Activated naive CD4-positive, alpha-beta T cell treated with anti-CD3 and anti-CD28 coated beads, Interleukin-2, amount 10 ng/mL, durations not matched to agents 7 days and 5 days (primary cell): Measurements from ENCODE around the gene ANKRD36.
"Not testable (repeated sequence)": the region's sequence is repeated elsewhere in the genome, so short reads cannot be mapped to it uniquely, and the experiment has no call there.

Experiments used
- CTCF ChIA-PET: fragments of 350-600 bp; sonication (Branson Sonifier 250); formaldehyde crosslinking; loops from one replicate; lab custom pipeline; 2021; ENCODE audit warnings: antibody characterized with exemption; lab: Charles Lee
- DNase-seq: peaks from one replicate; pipeline ENCODE4 v3.0.0-alpha.2; 2020
- H3K27ac Mint-ChIP-seq: one replicate; pipeline ENCODE4 v1.8.0; 2021; ENCODE audit warnings: mild to moderate bottlenecking, moderate library complexity, mixed read lengths
- H3K27me3 Mint-ChIP-seq: one replicate; pipeline ENCODE4 v1.8.0; 2021; ENCODE audit warnings: mild to moderate bottlenecking, mixed read lengths
- H3K36me3 Mint-ChIP-seq: one replicate; pipeline ENCODE4 v1.8.0; 2021; ENCODE audit warnings: mixed read lengths
- H3K4me1 Mint-ChIP-seq: one replicate; pipeline ENCODE4 v1.8.0; 2021; ENCODE audit warnings: mixed read lengths
- H3K4me3 Mint-ChIP-seq: one replicate; pipeline ENCODE4 v1.8.0; 2021; ENCODE audit warnings: mild to moderate bottlenecking, moderate library complexity, mixed read lengths
- H3K9me3 Mint-ChIP-seq: one replicate; pipeline ENCODE4 v1.8.0; 2021; ENCODE audit warnings: mixed read lengths

ANKRD36 gene

GRCh38 chr2:97094772-97095611 lies 18.0 kb upstream of the ANKRD36 start, which contains the start of gene FAHD2B:
Gene FAHD2B (minus strand): TSS chr2:97094882. CDS start chr2:97091706, 3,176 bp downstream.
- peaks cover 20% of the 10 kb centered on the region for H3K4me1 Mint-ChIP-seq
- H3K9me3 Mint-ChIP-seq, H3K27ac Mint-ChIP-seq, H3K36me3 Mint-ChIP-seq, CTCF ChIA-PET: not testable (repeated sequence)
- peaks cover 22% of the 10 kb centered on the region for H3K27me3 Mint-ChIP-seq
- H3K4me3 Mint-ChIP-seq, result peak within 1 kb of the TSS; percentile 67
- DNase-seq, result peak; percentile 94

DNA sequence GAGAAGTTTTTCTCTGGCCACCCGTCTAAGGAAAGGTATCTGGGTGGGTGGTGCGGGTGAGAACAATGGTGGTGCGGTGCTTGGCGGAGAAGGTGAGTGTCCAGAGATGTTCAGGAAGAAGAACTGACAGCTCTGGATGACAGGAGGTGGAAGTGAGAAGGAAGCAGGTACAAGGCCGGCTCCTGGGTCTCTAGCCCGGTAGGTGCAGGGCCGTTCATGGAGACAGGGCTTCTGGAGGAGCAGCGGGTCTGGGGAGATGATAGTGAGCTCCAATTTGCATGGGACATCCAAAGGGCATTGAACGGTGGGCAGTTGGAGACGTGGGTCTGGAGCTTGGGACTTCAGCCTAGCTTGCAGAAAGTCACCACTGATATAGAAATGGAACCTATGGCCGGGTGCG lies 17.3 kb upstream of the ANKRD36 start:
- H3K36me3 Mint-ChIP-seq, result no peaks in the 10 kb centered on the region
- CTCF ChIA-PET, result no interaction called here
- no peaks in the 10 kb centered on the region for H3K9me3 Mint-ChIP-seq
- H3K4me3 Mint-ChIP-seq, result peak overlapping the region; percentile 67
- peaks cover 20% of the 10 kb centered on the region for H3K4me1 Mint-ChIP-seq
- no peak overlapping the region for H3K27ac Mint-ChIP-seq
- H3K27me3 Mint-ChIP-seq, result peaks cover 26% of the 10 kb centered on the region
- DNase-seq, result no peak

DNA sequence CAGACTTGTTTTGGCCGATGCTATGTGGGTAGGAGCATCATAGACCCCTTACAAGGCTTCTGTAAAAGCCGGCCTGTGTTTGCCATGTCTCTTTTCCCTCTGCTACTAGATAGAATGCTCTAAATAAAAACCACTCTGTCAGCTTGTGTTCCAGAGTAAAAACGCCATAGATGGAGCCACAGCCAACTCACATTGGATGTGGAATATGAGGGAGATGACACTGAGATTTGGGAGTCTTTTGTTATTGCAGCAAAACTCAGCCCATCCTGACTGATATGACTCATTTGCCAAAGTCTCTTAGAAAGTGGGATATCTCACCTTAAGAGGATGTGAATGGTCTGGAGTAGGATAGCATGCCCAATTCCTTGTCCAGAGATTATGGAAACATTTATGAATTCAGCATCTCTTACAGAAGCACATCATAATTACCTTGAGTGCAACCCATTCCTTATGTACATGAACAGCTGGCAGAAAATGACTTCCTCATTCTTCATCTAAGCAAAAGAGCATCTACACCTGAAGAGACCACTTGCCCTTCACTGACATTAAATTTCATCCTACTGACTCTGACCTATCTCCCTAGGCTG lies 14.1 kb upstream of the ANKRD36 start:
- CTCF ChIA-PET, H3K4me3 Mint-ChIP-seq, H3K9me3 Mint-ChIP-seq, H3K27ac Mint-ChIP-seq, DNase-seq, H3K36me3 Mint-ChIP-seq: not testable (repeated sequence)
- Mint-ChIP-seq H3K4me1 (peaks cover 12% of the 10 kb centered on the region), H3K27me3 (peaks cover 42% of the 10 kb centered on the region)

DNA sequence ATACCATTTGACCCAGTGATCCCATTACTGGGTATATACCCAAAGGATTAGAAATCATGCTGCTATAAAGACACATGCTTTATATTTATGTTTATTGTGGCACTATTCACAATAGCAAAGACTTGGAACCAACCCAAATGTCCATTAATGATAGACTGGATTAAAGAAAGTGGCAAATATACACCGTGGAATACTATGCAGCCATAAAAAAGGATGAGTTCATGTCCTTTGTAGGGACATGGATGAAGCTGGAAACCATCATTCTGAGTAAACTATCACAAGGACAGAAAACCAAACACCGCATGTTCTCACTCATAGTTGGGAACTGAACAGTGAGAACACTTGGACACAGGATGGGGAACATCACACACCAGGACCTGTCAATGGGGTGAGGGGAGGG lies 6.1 kb upstream of the ANKRD36 start:
- CTCF ChIA-PET, H3K27ac Mint-ChIP-seq, H3K4me3 Mint-ChIP-seq, H3K36me3 Mint-ChIP-seq, H3K9me3 Mint-ChIP-seq, DNase-seq, H3K4me1 Mint-ChIP-seq: not testable (repeated sequence)
- peaks cover 50% of the 10 kb centered on the region for H3K27me3 Mint-ChIP-seq

DNA sequence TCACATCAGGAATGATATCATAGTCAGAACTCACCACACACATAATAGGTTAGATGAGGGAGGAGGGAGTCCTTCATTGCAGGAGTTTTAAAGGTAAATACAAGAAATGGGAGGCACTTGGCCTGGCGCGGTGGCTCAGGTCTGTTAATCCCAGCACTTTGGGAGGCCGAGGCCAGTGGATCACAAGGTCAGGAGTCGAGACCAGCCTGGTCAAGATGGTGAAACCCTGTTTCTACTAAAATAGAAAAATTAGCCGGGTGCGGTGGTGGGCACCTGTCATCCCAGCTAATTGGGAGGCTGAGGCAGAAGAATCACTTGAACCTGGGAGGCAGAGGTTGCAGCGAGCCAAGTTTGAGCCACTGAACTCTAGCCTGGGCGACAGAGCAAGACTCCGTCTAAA lies 1.7 kb upstream of the ANKRD36 start:
- CTCF ChIA-PET, result interaction anchor here (0.6 to 2.4 kb wide), 7 partner anchors 98 to 256 kb away, joined by 3 to 16 read pairs (median 8); no protein-coding TSS in a partner anchor
- H3K4me1 Mint-ChIP-seq, result peaks cover 10% of the 10 kb centered on the region
- DNase-seq, H3K9me3 Mint-ChIP-seq, H3K4me3 Mint-ChIP-seq, H3K36me3 Mint-ChIP-seq, H3K27ac Mint-ChIP-seq: not testable (repeated sequence)
- H3K27me3 Mint-ChIP-seq, result peaks cover 22% of the 10 kb centered on the region

GRCh38 chr2:97112320-97113049 lies 468 bp upstream of the ANKRD36 start:
- H3K4me3 Mint-ChIP-seq, result peak overlapping the region; percentile 84
- H3K9me3 Mint-ChIP-seq, H3K36me3 Mint-ChIP-seq: not testable (repeated sequence)
- peaks cover 22% of the 10 kb centered on the region for H3K27me3 Mint-ChIP-seq
- DNase-seq, result peak; percentile 70
- peak overlapping the region; percentile 98 for H3K27ac Mint-ChIP-seq
- CTCF ChIA-PET, result interaction anchor here (0.8 to 2.6 kb wide), 16 partner anchors 99 to 519 kb away, joined by 3 to 30 read pairs (median 4); partner anchors contain the start of gene ANKRD39
- H3K4me1 Mint-ChIP-seq, result peaks cover 12% of the 10 kb centered on the region

DNA sequence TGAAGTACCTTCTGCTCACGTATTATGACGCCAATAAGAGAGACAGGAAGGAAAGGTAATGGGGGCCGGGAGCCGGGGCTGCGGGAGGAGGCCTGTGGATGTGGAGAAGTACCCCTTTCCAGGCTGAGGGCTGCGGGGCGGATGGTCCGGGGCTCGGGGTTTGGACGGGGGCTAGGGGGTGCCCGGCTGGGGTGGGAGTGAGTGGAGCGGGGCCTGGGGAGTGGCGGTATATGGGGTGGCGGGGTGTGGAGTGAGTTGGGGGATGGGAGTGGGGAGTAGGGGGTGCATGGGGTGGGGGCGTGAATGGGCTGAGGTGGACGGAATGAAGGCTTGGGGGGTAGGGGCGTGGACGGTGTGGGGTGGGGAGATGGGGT lies 916 bp downstream of the ANKRD36 start:
- DNase-seq, result peak; percentile 41
- H3K4me3 Mint-ChIP-seq, result peak overlapping the region; percentile 100
- H3K36me3 Mint-ChIP-seq, H3K9me3 Mint-ChIP-seq: not testable (repeated sequence)
- H3K4me1 Mint-ChIP-seq, result peaks cover 12% of the 10 kb centered on the region
- H3K27me3 Mint-ChIP-seq, result peaks cover 19% of the 10 kb centered on the region
- peak overlapping the region; percentile 100 for H3K27ac Mint-ChIP-seq
- CTCF ChIA-PET, result interaction anchor here (1.2 to 2.6 kb wide), 2 partner anchors 157 to 256 kb away, joined by 3 to 30 read pairs; partner anchors contain the start of gene ANKRD39

- H3K4me3 Mint-ChIP-seq, result not testable (repeated sequence)
Measured at GRCh38 chr2:97129090-97129489, 16.1 kb downstream of the ANKRD36 start.

DNA sequence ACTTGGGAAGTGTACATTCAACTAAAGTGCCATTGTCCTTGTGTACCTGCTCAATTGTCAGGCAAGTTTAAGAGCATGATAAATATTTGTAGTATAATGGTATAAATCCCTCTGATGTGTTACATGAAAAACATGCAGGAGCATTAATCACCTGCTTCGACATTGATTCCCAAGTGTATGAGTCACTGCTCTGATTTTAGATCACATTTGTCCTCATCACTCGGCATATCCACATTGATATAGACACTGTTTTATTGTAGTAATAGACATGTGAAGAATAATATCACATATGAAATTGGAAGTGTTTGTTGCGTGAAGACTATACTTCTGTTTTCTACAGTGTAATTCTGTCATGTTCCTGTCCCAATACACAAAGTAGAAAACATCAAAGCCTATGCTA lies 31.1 kb downstream of the ANKRD36 start:
- H3K36me3 Mint-ChIP-seq, result peaks cover 33% of the 10 kb centered on the region
- H3K4me3 Mint-ChIP-seq, H3K27me3 Mint-ChIP-seq: not testable (repeated sequence)

More at GRCh38 chr2:97129090-97129489, 16.1 kb downstream of the ANKRD36 start:
- peaks cover 37% of the 10 kb centered on the region for H3K36me3 Mint-ChIP-seq
- H3K9me3 Mint-ChIP-seq, H3K27ac Mint-ChIP-seq, CTCF ChIA-PET, DNase-seq, H3K4me1 Mint-ChIP-seq, H3K27me3 Mint-ChIP-seq: not testable (repeated sequence)

GRCh38 chr2:97166548-97166947 lies 53.6 kb downstream of the ANKRD36 start:
- H3K27ac Mint-ChIP-seq, H3K4me3 Mint-ChIP-seq, H3K27me3 Mint-ChIP-seq, DNase-seq, CTCF ChIA-PET, H3K4me1 Mint-ChIP-seq: not testable (repeated sequence)
- peaks cover 16% of the 10 kb centered on the region for H3K9me3 Mint-ChIP-seq
- H3K36me3 Mint-ChIP-seq, result peaks cover 49% of the 10 kb centered on the region

More for the DNA sequence above, 31.1 kb downstream of the ANKRD36 start:
- H3K27ac Mint-ChIP-seq, CTCF ChIA-PET, H3K9me3 Mint-ChIP-seq, H3K4me1 Mint-ChIP-seq, DNase-seq: not testable (repeated sequence)

DNA sequence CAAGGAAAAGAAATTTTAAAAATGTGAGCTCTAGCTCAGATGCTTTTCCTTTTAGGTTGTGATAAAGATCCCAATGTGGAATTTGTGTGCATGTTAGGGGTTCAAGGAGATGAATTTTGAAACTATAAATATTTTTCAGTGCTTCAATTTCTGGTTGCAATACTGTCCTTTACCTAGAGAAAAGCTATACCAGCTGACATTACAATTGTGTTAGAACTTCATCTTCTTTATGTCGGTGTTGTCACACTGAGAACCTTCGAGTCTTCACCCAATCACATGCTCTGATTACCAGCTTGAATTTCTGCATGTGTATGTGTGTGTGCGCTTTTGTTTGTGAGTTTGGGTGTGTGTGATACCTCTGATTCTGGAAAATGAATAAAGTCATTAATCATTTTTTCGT lies 55.0 kb downstream of the ANKRD36 start:
- H3K36me3 Mint-ChIP-seq, result peaks cover 51% of the 10 kb centered on the region
- CTCF ChIA-PET, H3K4me3 Mint-ChIP-seq, DNase-seq, H3K27ac Mint-ChIP-seq, H3K4me1 Mint-ChIP-seq, H3K27me3 Mint-ChIP-seq: not testable (repeated sequence)
- peaks cover 16% of the 10 kb centered on the region for H3K9me3 Mint-ChIP-seq

DNA sequence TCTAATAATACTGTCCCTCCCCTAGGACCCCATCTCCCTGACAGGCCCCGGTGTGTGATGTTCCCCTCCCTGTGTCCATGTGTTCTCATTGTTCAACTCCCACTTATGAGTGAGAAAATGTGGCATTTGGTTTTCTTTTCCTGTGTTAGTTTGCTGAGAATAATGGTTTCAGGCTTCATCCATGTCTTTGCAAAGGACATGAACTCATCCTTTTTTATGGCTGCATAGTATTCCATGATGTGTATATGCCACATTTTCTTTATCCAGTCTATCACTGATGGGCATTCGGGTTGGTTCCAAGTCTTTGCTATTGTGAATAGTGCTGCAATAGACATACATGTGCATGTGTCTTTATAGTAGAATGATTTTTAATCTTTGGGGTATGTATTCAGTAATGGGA lies 55.6 kb downstream of the ANKRD36 start:
- H3K27me3 Mint-ChIP-seq, CTCF ChIA-PET, H3K27ac Mint-ChIP-seq, DNase-seq, H3K4me1 Mint-ChIP-seq, H3K4me3 Mint-ChIP-seq: not testable (repeated sequence)
- H3K9me3 Mint-ChIP-seq, result peaks cover 16% of the 10 kb centered on the region
- H3K36me3 Mint-ChIP-seq, result peaks cover 51% of the 10 kb centered on the region

DNA sequence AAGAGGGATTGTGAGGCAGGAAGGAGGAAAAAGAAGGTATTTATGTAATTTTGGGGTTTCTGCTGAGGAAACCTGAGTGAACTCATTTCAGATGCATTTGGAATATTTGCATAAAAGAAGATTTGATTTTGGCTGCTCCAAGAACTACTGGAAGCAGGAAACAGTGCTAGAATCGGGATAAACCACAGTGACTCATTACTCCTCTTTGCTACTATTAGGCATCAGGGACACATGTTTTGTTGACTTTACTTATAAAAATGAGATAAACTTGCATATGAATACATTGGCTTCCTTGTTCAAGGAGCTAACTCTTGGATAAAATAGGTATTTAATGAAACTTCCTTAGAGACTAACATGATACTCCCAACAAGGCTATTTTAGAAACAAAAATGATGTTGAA lies 67.4 kb downstream of the ANKRD36 start:
- H3K36me3 Mint-ChIP-seq, result peaks cover 31% of the 10 kb centered on the region
- H3K9me3 Mint-ChIP-seq, DNase-seq, CTCF ChIA-PET, H3K27me3 Mint-ChIP-seq, H3K27ac Mint-ChIP-seq, H3K4me1 Mint-ChIP-seq, H3K4me3 Mint-ChIP-seq: not testable (repeated sequence)

GRCh38 chr2:97195349-97195748 lies 82.4 kb downstream of the ANKRD36 start:
- H3K27ac Mint-ChIP-seq, H3K9me3 Mint-ChIP-seq, CTCF ChIA-PET, H3K4me1 Mint-ChIP-seq, H3K4me3 Mint-ChIP-seq, H3K27me3 Mint-ChIP-seq, DNase-seq: not testable (repeated sequence)
- H3K36me3 Mint-ChIP-seq, result peaks cover 56% of the 10 kb centered on the region
